HG03060 (cell line): ENCODE results near the gene GMNC.

Source experiments
- ATAC-seq: cut with Tn5 transposase; IDR thresholded peaks from one replicate; pipeline ENCODE4 v1.9.1; 2021; ENCODE audit warnings: low read depth, moderate number of reproducible peaks; ENCODE audit not compliant: unreplicated experiment

GMNC gene

GRCh38 chr3:190853464-190853863 is 9.0 kb downstream of the GMNC start:
- ATAC-seq, result no peak

- ATAC-seq, result no peak
Observed at GRCh38 chr3:190849607-190850006, 12.9 kb downstream of the GMNC start.

- no peak for ATAC-seq
Observed at GRCh38 chr3:190848870-190849269, 13.6 kb downstream of the GMNC start.

GRCh38 chr3:190847436-190847835 is 15.1 kb downstream of the GMNC start:
- ATAC-seq, result no peak

GRCh38 chr3:190840146-190840545 is 22.3 kb downstream of the GMNC start:
- no peak for ATAC-seq

- no peak for ATAC-seq
Observed at GRCh38 chr3:190831225-190831624, 31.3 kb downstream of the GMNC start.

- no peak for ATAC-seq
Observed at GRCh38 chr3:190830031-190830430, 32.5 kb downstream of the GMNC start.

GRCh38 chr3:190826018-190826417 is 36.5 kb downstream of the GMNC start:
- ATAC-seq, result no peak

- ATAC-seq, result no peak
Observed at GRCh38 chr3:190825386-190826016, 37.0 kb downstream of the GMNC start.

- ATAC-seq, result no peak
Observed at GRCh38 chr3:190811775-190812480, 50.6 kb downstream of the GMNC start.

- no peak for ATAC-seq
Observed at GRCh38 chr3:190810957-190811356, 51.5 kb downstream of the GMNC start.

- no peak for ATAC-seq
Observed at GRCh38 chr3:190809351-190809750, 53.1 kb downstream of the GMNC start.

GRCh38 chr3:190807719-190808375 is 54.6 kb downstream of the GMNC start:
- ATAC-seq, result no peak
